ENCODE measurements around the gene ITGA1. TPM values are rescaled to one million over a fixed set of nuclear protein-coding genes. Genes with fewer than 3 reads are reported as not detected.

ITGA1 gene
- total RNA-seq, 1 donor from 2014 or later = 33.5 TPM

Other genes with a start within 250 kb of the ITGA1 start
- gene PELO, start within 50 bp of the ITGA1 start, total RNA-seq (ENCODE audit: unreplicated experiment) = 31.0 TPM
- gene ITGA2, start 201.4 kb downstream of the ITGA1 start, total RNA-seq (ENCODE audit: unreplicated experiment) = 15.1 TPM